Measurements from ENCODE around the gene R3HCC1L. TPM values are rescaled to one million over a fixed set of nuclear protein-coding genes. Genes with fewer than 3 reads are reported as not detected.

The R3HCC1L gene
- total RNA-seq (10 to 100 TPM; 16.1 to 18.6 TPM), polyA plus RNA-seq (ENCODE audit: insufficient read length in 2 of 2) (10 to 100 TPM in 1 of 2 donors, 1 to 10 TPM in 1; 9.5 to 12.3 TPM)
- long read RNA-seq, donor 1, result 0 reads
- long read RNA-seq, donor 2, result 0 reads
- long read RNA-seq, donor 3, result 0 reads
- long read RNA-seq, donor 4, result 0 reads

DNA sequence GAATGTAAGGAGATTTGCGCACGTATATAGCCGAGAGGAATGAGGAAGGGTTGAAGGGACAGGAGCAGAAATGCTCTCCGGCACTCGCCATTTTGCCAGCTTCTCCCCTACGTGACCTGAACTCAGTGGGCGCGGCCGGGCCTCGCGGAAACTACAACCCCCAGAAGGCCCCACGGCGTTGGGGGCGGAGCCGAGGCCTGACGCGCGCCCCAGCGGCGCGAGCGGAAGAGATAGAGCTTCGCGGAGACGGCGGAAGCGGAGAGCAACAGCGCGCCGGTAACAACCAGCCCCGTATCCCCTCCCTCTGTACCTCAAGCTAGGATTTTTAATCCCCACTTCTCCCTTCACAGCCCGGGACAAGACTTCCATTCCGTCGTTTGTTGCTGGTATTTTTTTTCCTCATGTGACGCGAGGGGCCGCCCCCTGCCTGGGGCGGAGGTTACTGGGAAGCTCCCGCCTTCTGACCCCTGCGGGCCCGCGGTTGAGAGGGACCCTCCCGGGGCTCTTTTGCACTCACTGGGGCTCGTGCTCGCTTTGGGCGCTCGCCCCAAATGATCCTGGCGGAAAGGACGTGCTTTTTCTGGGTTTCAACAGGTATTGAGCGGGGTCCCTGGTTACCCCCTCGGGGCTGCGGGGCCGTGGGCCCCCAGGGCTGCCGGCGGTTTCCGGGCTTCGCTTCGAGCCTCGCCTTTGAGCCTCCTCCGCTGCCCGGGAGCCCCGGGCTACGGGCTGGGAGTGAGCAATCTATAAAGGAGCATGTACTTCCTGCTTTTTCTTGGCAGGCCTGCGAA is at the start of gene R3HCC1L:
Gene R3HCC1L (plus strand): TSS at position 227 of the 791 bp plus-strand sequence. CDS start 73,458 bp downstream, outside the sequence.
- peak within 1 kb of the TSS; percentile 78 for H3K27ac ChIP-seq (ENCODE audit: low read depth, low read length)
- H3K36me3 ChIP-seq (ENCODE audit: control insufficient read depth, insufficient read depth, low read length), result no peaks in the 10 kb centered on the region
- DNase-seq (ENCODE audit: low read depth in 4 of 6, low spot score in 6 of 6), result peak; percentile 77 to 96 (median 82)
- H3K4me1 ChIP-seq (ENCODE audit: control insufficient read depth, insufficient read depth, low read length), result peaks cover 2% of the 10 kb centered on the region
- H3K9me3 ChIP-seq (ENCODE audit: control insufficient read depth, insufficient read depth, low read length), result no peaks in the 10 kb centered on the region
- peak within 1 kb of the TSS; percentile 83 for H3K4me3 ChIP-seq (ENCODE audit: low read depth, low read length)
- WGBS (ENCODE audit: insufficient coverage), result under 1% methylated on average over 64 of the region's 64 CpGs
- no peaks in the 10 kb centered on the region for H3K27me3 ChIP-seq (ENCODE audit: control insufficient read depth, insufficient read depth, low read length)

DNA sequence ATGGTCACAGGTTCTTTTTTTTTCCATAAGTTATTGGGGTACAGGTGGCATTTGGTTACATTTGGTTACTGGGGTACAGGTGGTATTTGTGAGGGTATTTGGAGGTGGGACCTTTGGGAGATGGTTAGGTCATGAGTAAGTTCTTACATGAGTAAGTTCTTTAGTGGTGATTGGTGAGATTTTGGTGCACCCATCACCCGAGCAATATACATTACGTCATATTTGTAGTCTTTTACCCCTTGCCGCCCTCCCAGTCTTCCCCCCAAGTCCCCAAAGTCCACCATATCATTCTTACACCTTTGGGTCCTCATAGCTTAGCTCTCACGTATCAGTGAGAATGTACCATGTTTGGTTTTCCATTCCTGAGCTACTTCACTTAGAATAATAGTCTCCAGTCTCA is 49.2 kb upstream of the R3HCC1L start:
- H3K9me3 ChIP-seq (ENCODE audit: control insufficient read depth, insufficient read depth, low read length), result no peaks in the 10 kb centered on the region
- H3K27ac ChIP-seq (ENCODE audit: low read depth, low read length), result no peak overlapping the region
- no peaks in the 10 kb centered on the region for H3K27me3 ChIP-seq (ENCODE audit: control insufficient read depth, insufficient read depth, low read length)
- 83% methylated on average over 1 of the region's 4 CpGs for WGBS (ENCODE audit: insufficient coverage)
- peaks cover 13% of the 10 kb centered on the region for H3K4me1 ChIP-seq (ENCODE audit: control insufficient read depth, insufficient read depth, low read length)
- H3K4me3 ChIP-seq (ENCODE audit: low read depth, low read length), result no peak overlapping the region
- H3K36me3 ChIP-seq (ENCODE audit: control insufficient read depth, insufficient read depth, low read length), result no peaks in the 10 kb centered on the region
- DNase-seq (ENCODE audit: low read depth in 4 of 6, low spot score in 6 of 6), result no peak

DNA sequence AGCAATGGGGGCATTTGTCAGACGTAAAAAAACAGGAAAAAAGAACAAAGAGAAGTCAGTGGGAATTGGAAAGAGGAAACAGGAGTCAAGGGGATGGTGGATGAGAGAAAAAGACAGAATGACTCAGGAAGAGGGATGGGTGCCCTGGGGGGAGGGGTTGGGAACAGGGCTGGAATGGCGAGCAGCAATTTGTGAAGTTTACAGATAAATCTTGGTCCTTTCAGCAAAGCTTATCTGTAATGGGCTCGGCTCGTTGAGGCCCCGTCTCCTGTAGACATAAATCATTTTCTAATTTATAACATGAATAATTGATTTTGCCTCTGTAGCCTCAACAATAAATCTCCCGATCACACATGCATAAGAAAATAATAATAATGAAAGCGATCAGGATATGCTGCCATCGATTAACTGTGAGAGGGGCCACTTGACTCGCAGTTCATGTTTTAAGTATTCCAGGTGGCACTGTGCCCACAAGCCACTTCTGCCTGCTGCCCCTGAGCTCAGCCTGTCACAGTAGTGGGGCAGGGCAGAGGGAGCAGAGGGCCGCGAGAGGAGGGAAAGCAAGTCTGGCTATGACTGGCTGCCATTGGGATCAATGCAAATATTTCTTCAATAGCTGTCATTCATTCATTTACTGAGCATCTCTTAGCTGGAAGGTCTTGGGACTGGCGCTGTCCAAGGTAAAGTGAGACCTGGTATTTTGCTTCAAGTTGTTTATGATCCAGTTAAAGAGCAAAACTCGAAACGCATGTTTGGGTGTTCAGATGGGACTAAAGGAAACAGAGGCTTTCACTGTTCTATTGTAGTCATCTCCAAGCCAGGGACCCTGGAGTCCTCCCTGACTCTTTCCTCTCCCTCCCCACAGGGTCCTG is 47.4 kb upstream of the R3HCC1L start:
- Histone ChIP-seq H3K4me3 (ENCODE audit: low read depth, low read length) (no peak overlapping the region), H3K27ac (ENCODE audit: low read depth, low read length) (no peak overlapping the region), H3K9me3 (ENCODE audit: control insufficient read depth, insufficient read depth, low read length) (no peaks in the 10 kb centered on the region), H3K4me1 (ENCODE audit: control insufficient read depth, insufficient read depth, low read length) (peaks cover 8% of the 10 kb centered on the region), H3K36me3 (ENCODE audit: control insufficient read depth, insufficient read depth, low read length) (no peaks in the 10 kb centered on the region), H3K27me3 (ENCODE audit: control insufficient read depth, insufficient read depth, low read length) (no peaks in the 10 kb centered on the region)
- peak in 1 of 6 donors; percentile 47 for DNase-seq (ENCODE audit: low read depth in 4 of 6, low spot score in 6 of 6)
- WGBS (ENCODE audit: insufficient coverage), result 61% methylated on average over 5 of the region's 14 CpGs

DNA sequence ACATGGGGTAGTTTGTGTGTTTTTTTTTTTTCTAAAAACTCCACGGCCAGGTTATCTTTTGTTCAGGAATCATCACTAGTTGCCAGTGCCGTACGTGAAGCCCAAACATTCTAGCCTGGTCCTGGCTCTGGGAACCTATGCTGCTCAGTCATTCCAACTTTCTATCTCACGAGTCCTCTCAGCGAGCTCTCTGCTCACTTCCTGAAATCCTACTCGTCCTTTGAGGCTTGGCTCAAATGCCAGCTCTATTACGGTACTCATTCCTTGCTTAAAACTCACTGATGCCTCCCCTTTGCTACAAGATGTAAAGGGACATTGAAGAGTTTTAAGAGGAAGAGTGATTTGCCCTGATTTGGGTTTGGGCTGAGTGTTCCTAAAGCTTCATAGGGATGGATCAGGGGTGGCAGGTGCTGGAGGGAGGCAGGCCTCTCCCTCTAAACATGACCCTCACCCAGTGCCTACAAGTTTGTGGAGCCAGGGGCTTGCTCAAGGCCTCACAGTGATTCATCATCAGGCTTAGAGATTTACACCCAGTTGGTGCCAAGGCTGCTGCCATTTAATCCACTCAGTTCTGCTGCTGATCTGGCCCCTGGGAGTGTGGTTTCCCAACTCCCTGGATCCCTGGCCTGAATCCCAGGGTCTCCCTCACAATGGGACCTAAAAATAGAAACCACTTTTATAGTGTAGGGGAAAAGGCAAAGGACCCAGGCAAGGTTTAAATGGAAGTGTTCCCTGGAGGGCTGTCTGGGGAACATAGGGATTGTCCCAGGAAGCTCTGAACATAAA is 46.1 kb upstream of the R3HCC1L start:
- no peak overlapping the region for H3K27ac ChIP-seq (ENCODE audit: low read depth, low read length)
- H3K4me1 ChIP-seq (ENCODE audit: control insufficient read depth, insufficient read depth, low read length), result peaks cover 8% of the 10 kb centered on the region
- no peak overlapping the region for H3K4me3 ChIP-seq (ENCODE audit: low read depth, low read length)
- 78% methylated on average over 6 of the region's 7 CpGs for WGBS (ENCODE audit: insufficient coverage)
- peak in 5 of 6 donors; percentile 15 to 66 (median 33) for DNase-seq (ENCODE audit: low read depth in 4 of 6, low spot score in 6 of 6)
- no peaks in the 10 kb centered on the region for H3K27me3 ChIP-seq (ENCODE audit: control insufficient read depth, insufficient read depth, low read length)
- no peaks in the 10 kb centered on the region for H3K36me3 ChIP-seq (ENCODE audit: control insufficient read depth, insufficient read depth, low read length)
- H3K9me3 ChIP-seq (ENCODE audit: control insufficient read depth, insufficient read depth, low read length), result no peaks in the 10 kb centered on the region

DNA sequence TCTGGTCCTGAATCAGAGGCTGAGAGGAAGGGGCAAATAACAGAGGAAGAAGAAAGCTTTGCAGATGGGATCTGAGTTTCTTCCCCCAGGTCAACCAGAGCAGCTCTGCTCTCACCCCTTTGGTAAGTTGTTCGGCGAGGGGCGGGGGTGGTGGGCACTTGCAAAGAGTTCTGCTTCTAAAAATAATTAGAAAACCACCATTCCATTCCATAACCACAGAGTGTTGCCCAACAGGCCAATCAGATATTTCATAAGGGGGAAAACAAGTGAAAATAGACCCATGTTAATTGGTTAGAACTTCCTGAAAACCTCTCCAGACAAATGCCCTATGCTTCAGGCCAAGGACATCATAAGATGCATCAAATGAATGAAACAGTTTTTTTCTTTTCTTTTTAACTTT is 43.6 kb upstream of the R3HCC1L start:
- WGBS (ENCODE audit: insufficient coverage), result no CpG with 5 or more reads among the region's 3 CpGs
- Histone ChIP-seq H3K4me1 (ENCODE audit: control insufficient read depth, insufficient read depth, low read length) (peaks cover 8% of the 10 kb centered on the region), H3K36me3 (ENCODE audit: control insufficient read depth, insufficient read depth, low read length) (no peaks in the 10 kb centered on the region), H3K4me3 (ENCODE audit: low read depth, low read length) (no peak overlapping the region), H3K27me3 (ENCODE audit: control insufficient read depth, insufficient read depth, low read length) (no peaks in the 10 kb centered on the region), H3K9me3 (ENCODE audit: control insufficient read depth, insufficient read depth, low read length) (no peaks in the 10 kb centered on the region), H3K27ac (ENCODE audit: low read depth, low read length) (no peak overlapping the region)
- DNase-seq (ENCODE audit: low read depth in 4 of 6, low spot score in 6 of 6), result no peak

DNA sequence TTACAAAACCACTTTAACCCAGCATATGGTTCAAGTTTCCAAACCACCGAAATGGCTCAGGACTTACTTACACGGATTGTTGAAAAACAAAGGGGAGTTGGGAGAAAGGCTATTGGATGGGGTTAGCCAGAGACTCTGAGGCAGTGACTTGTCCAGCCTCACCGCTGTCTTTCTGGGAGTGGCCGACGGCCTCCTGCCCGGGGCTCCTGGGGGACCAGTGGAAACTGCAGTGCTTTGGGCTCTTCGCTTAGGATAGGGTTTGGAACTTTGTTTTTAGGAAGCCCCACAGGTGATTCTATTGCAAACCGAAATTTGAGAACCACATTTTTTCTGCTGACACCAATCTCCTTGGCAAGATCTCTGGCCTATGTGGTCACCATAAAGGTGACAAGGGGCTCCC is 38.1 kb upstream of the R3HCC1L start:
- H3K27ac ChIP-seq (ENCODE audit: low read depth, low read length), result no peak overlapping the region

DNA sequence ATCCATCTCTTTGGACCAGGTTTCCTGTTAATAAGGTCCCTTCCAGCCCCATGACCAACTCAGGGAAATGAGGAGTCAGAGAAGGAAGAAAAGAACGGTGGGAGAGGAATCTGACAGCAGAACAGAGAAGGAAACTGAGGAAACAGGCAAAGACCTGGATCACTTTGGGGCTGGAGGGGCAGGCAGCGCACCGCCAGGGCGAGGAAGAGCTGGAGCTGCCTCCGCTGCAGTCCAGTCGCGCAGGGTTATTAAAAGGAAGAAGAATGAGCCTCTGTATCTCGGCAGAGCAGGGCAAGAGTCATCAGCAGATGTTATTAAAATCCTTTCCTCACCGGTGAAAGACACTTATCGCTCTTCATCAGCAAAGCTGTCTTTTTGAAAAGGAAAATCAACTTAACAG is 37.7 kb upstream of the R3HCC1L start:
- Histone ChIP-seq H3K36me3 (ENCODE audit: control insufficient read depth, insufficient read depth, low read length) (no peaks in the 10 kb centered on the region), H3K27ac (ENCODE audit: low read depth, low read length) (no peak overlapping the region), H3K27me3 (ENCODE audit: control insufficient read depth, insufficient read depth, low read length) (no peaks in the 10 kb centered on the region), H3K9me3 (ENCODE audit: control insufficient read depth, insufficient read depth, low read length) (no peaks in the 10 kb centered on the region), H3K4me3 (ENCODE audit: low read depth, low read length) (no peak overlapping the region), H3K4me1 (ENCODE audit: control insufficient read depth, insufficient read depth, low read length) (peaks cover 8% of the 10 kb centered on the region)
- peak in 1 of 6 donors; percentile 51 for DNase-seq (ENCODE audit: low read depth in 4 of 6, low spot score in 6 of 6)
- 64% methylated on average over 7 of the region's 10 CpGs for WGBS (ENCODE audit: insufficient coverage)

More for the DNA sequence above, 38.1 kb upstream of the R3HCC1L start:
- Histone ChIP-seq H3K27me3 (ENCODE audit: control insufficient read depth, insufficient read depth, low read length) (no peaks in the 10 kb centered on the region), H3K36me3 (ENCODE audit: control insufficient read depth, insufficient read depth, low read length) (no peaks in the 10 kb centered on the region), H3K4me1 (ENCODE audit: control insufficient read depth, insufficient read depth, low read length) (peaks cover 8% of the 10 kb centered on the region), H3K4me3 (ENCODE audit: low read depth, low read length) (no peak overlapping the region), H3K9me3 (ENCODE audit: control insufficient read depth, insufficient read depth, low read length) (no peaks in the 10 kb centered on the region)
- DNase-seq (ENCODE audit: low read depth in 4 of 6, low spot score in 6 of 6), result no peak
- 67% methylated on average over 8 of the region's 8 CpGs for WGBS (ENCODE audit: insufficient coverage)

DNA sequence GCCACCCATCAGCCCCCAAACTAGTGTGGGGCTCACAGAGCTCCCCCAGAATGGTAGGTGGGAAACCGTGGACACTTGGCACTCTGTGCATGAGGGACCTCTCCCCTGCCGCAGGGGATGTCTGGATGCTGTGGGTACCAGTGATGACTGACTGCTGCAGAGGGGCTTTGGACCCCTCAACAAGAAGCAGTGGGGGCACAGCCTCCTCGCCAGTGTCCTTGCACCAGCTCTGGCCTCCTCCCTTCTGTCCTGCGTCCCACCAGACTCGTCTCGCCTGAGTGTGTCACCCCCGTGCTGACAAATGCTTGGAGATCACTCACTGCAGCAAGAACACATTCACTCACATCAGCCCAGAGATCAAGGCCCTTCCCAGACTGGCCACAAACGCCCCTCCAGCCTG is 37.3 kb upstream of the R3HCC1L start:
- Histone ChIP-seq H3K27ac (ENCODE audit: low read depth, low read length) (no peak overlapping the region), H3K9me3 (ENCODE audit: control insufficient read depth, insufficient read depth, low read length) (no peaks in the 10 kb centered on the region), H3K27me3 (ENCODE audit: control insufficient read depth, insufficient read depth, low read length) (no peaks in the 10 kb centered on the region), H3K4me3 (ENCODE audit: low read depth, low read length) (no peak overlapping the region), H3K36me3 (ENCODE audit: control insufficient read depth, insufficient read depth, low read length) (no peaks in the 10 kb centered on the region), H3K4me1 (ENCODE audit: control insufficient read depth, insufficient read depth, low read length) (peaks cover 8% of the 10 kb centered on the region)
- no peak for DNase-seq (ENCODE audit: low read depth in 4 of 6, low spot score in 6 of 6)
- WGBS (ENCODE audit: insufficient coverage), result 70% methylated on average over 7 of the region's 8 CpGs

DNA sequence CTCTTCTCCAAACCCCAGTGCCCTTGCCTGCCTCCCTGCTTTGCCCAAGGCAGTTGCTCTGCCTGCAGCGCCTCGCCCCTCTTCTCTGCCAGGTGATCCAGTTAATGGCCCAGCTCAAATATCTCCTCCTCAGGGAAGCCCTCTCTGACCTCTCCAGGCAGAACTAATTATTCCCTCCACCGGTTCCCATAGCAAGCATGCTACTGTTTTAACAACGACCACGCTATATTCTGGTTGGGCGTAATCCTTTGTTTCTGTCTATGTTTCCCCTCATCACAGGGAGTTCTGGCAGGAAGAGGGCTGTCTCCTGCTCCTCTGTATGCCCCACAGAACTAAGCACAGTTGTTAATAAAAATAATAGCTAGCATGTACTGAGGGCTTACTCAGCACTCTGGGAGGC is 36.8 kb upstream of the R3HCC1L start:
- H3K27me3 ChIP-seq (ENCODE audit: control insufficient read depth, insufficient read depth, low read length), result no peaks in the 10 kb centered on the region
- 71% methylated on average over 2 of the region's 6 CpGs for WGBS (ENCODE audit: insufficient coverage)
- no peaks in the 10 kb centered on the region for H3K36me3 ChIP-seq (ENCODE audit: control insufficient read depth, insufficient read depth, low read length)
- no peak overlapping the region for H3K27ac ChIP-seq (ENCODE audit: low read depth, low read length)
- H3K4me3 ChIP-seq (ENCODE audit: low read depth, low read length), result no peak overlapping the region
- H3K9me3 ChIP-seq (ENCODE audit: control insufficient read depth, insufficient read depth, low read length), result no peaks in the 10 kb centered on the region
- H3K4me1 ChIP-seq (ENCODE audit: control insufficient read depth, insufficient read depth, low read length), result peaks cover 8% of the 10 kb centered on the region
- peak in 2 of 6 donors; percentile 9 to 39 for DNase-seq (ENCODE audit: low read depth in 4 of 6, low spot score in 6 of 6)
